ENCODE measurements around the gene PLCB1.

The PLCB1 gene

GRCh38 chr20:8675896-8676295 lies 543.8 kb downstream of the PLCB1 start:
- no peak for TF ChIP-seq REST (IDR thresholded peaks at IDR 0.05; ENCODE audit: insufficient read depth in 1 of 2, low read depth in 2 of 2, low read length in 2 of 2)
- no peak for TF ChIP-seq FOXP2 (optimal IDR thresholded peaks at IDR 0.05; ENCODE audit: borderline replicate concordance, extremely low read depth, extremely low read length, insufficient read depth)
- no peak for TF ChIP-seq SIN3A (IDR thresholded peaks at IDR 0.05; ENCODE audit: borderline replicate concordance, insufficient read depth, low read length)

GRCh38 chr20:8678098-8678776 lies 546.2 kb downstream of the PLCB1 start:
- no peak for TF ChIP-seq FOXP2 (optimal IDR thresholded peaks at IDR 0.05; ENCODE audit: borderline replicate concordance, extremely low read depth, extremely low read length, insufficient read depth)
- no peak for TF ChIP-seq SIN3A (IDR thresholded peaks at IDR 0.05; ENCODE audit: borderline replicate concordance, insufficient read depth, low read length)
- TF ChIP-seq POLR2AphosphoS5 (IDR thresholded peaks at IDR 0.05; ENCODE audit: low read depth, low read length), result no peak
- TF ChIP-seq REST (IDR thresholded peaks at IDR 0.05; ENCODE audit: insufficient read depth in 1 of 2, low read depth in 2 of 2, low read length in 2 of 2), result no peak
- TF ChIP-seq TAF1 (IDR thresholded peaks at IDR 0.05; ENCODE audit: borderline replicate concordance, insufficient read depth, low read length), result no peak

GRCh38 chr20:8689337-8689736 lies 557.3 kb downstream of the PLCB1 start:
- TF ChIP-seq TAF1 (IDR thresholded peaks at IDR 0.05; ENCODE audit: borderline replicate concordance, insufficient read depth, low read length) (no peak), SIN3A (IDR thresholded peaks at IDR 0.05; ENCODE audit: borderline replicate concordance, insufficient read depth, low read length) (no peak), REST (IDR thresholded peaks at IDR 0.05; ENCODE audit: insufficient read depth in 1 of 2, low read depth in 2 of 2, low read length in 2 of 2) (no peak), POLR2AphosphoS5 (IDR thresholded peaks at IDR 0.05; ENCODE audit: low read depth, low read length) (no peak), FOXP2 (optimal IDR thresholded peaks at IDR 0.05; ENCODE audit: borderline replicate concordance, extremely low read depth, extremely low read length, insufficient read depth) (no peak)

GRCh38 chr20:8690074-8690473 lies 558.0 kb downstream of the PLCB1 start:
- TF ChIP-seq REST (IDR thresholded peaks at IDR 0.05; ENCODE audit: insufficient read depth in 1 of 2, low read depth in 2 of 2, low read length in 2 of 2) (no peak), FOXP2 (optimal IDR thresholded peaks at IDR 0.05; ENCODE audit: borderline replicate concordance, extremely low read depth, extremely low read length, insufficient read depth) (no peak), POLR2AphosphoS5 (IDR thresholded peaks at IDR 0.05; ENCODE audit: low read depth, low read length) (no peak), TAF1 (IDR thresholded peaks at IDR 0.05; ENCODE audit: borderline replicate concordance, insufficient read depth, low read length) (no peak), SIN3A (IDR thresholded peaks at IDR 0.05; ENCODE audit: borderline replicate concordance, insufficient read depth, low read length) (no peak)

GRCh38 chr20:8693709-8694108 lies 561.6 kb downstream of the PLCB1 start:
- TF ChIP-seq POLR2AphosphoS5 (IDR thresholded peaks at IDR 0.05; ENCODE audit: low read depth, low read length), result no peak
- no peak for TF ChIP-seq FOXP2 (optimal IDR thresholded peaks at IDR 0.05; ENCODE audit: borderline replicate concordance, extremely low read depth, extremely low read length, insufficient read depth)
- TF ChIP-seq TAF1 (IDR thresholded peaks at IDR 0.05; ENCODE audit: borderline replicate concordance, insufficient read depth, low read length), result no peak
- no peak for TF ChIP-seq REST (IDR thresholded peaks at IDR 0.05; ENCODE audit: insufficient read depth in 1 of 2, low read depth in 2 of 2, low read length in 2 of 2)
- no peak for TF ChIP-seq SIN3A (IDR thresholded peaks at IDR 0.05; ENCODE audit: borderline replicate concordance, insufficient read depth, low read length)
